SH-SY5Y (cell line): ENCODE data around the gene COL26A1.

Experiments
- GATA2 ChIP-seq: IDR thresholded peaks from 2 replicates; pipeline ENCODE4 v1.6.1; 2011; ENCODE audit warnings: mild to moderate bottlenecking, low read depth, low read length
- GATA3 ChIP-seq: IDR thresholded peaks from 2 replicates; pipeline ENCODE4 v1.6.1; 2011; ENCODE audit warnings: low read depth, mild to moderate bottlenecking, low read length, moderate library complexity

- TF ChIP-seq GATA2 (no peak), GATA3 (no peak)
These were observed 174.5 kb downstream of the COL26A1 start for GRCh38 chr7:101537205-101537604.
